GM12878 (cell line): ENCODE measurements around the gene CLPTM1. TPM values are rescaled to one million over a fixed set of nuclear protein-coding genes. Genes with fewer than 3 reads are reported as not detected.

ENCODE experiments used
- CEBPB ChIP-seq, 2 experiments: fragments of 150-350 bp in 1 of 2; IDR thresholded peaks; 2 replicates each; pipeline ENCODE4 v1.6.1; 2012 to 2014; ENCODE audit warnings: low read depth in 2 of 2, low read length in 2 of 2, borderline replicate concordance in 1 of 2, inconsistent platforms in 1 of 2
- CREM ChIP-seq: IDR thresholded peaks from 2 replicates; pipeline ENCODE4 v1.6.1; 2014; ENCODE audit warnings: antibody characterized with exemption, low read depth
- ETV6 ChIP-seq, 2 experiments: fragments of 450-650 bp in 1 of 2; IDR thresholded peaks in 1 of 2; conservative IDR thresholded peaks in 1 of 2; 2 replicates each; pipeline ENCODE4 v1.6.1; 2014; ENCODE audit warnings: antibody characterized with exemption in 1 of 2, borderline replicate concordance in 1 of 2, low read depth in 1 of 2, mild to moderate bottlenecking in 1 of 2, moderate library complexity in 1 of 2
- EZH2 ChIP-seq: IDR thresholded peaks from 2 replicates; pipeline ENCODE4 v1.6.1; 2012; ENCODE audit warnings: low read depth, mild to moderate bottlenecking, control low read depth, inconsistent platforms, low read length, borderline replicate concordance; ENCODE audit not compliant: control insufficient read depth
- IKZF2 ChIP-seq, 2 experiments: fragments of 450-650 bp; IDR thresholded peaks; 2 replicates each; pipeline ENCODE4 v1.6.1; 2017; ENCODE audit warnings: mild to moderate bottlenecking in 2 of 2, moderate library complexity in 2 of 2
- KAT2A ChIP-seq: conservative IDR thresholded peaks from 2 replicates; pipeline ENCODE4 v1.6.1; 2011; ENCODE audit warnings: low read depth, low read length; ENCODE audit not compliant: control insufficient read depth
- KDM1A ChIP-seq: fragments of 200-600 bp; sonication (generic); IDR thresholded peaks from 2 replicates; pipeline ENCODE4 v1.6.1; 2016; ENCODE audit warnings: borderline replicate concordance
- NR2C1 ChIP-seq: fragments of 450-650 bp; IDR thresholded peaks from 2 replicates; pipeline ENCODE4 v1.6.1; 2017; ENCODE audit warnings: antibody characterized with exemption, mild to moderate bottlenecking, moderate library complexity
- POU2F2 ChIP-seq: IDR thresholded peaks from 3 replicates; pipeline ENCODE4 v1.6.1; 2011; ENCODE audit warnings: low read depth, mild to moderate bottlenecking, low read length, borderline replicate concordance
- SIX5 ChIP-seq: IDR thresholded peaks from 2 replicates; pipeline ENCODE4 v1.6.1; 2011; ENCODE audit warnings: mild to moderate bottlenecking, low read depth, low read length, moderate library complexity; ENCODE audit not compliant: severe bottlenecking
- SMAD1 ChIP-seq: fragments of 450-650 bp; IDR thresholded peaks from 2 replicates; pipeline ENCODE4 v1.6.1; 2018; ENCODE audit warnings: mild to moderate bottlenecking, low read depth; ENCODE audit not compliant: partially characterized antibody
- SP1 ChIP-seq: IDR thresholded peaks from one replicate; pipeline ENCODE4 v1.6.1; 2011; ENCODE audit warnings: low read depth, low read length
- SPI1 ChIP-seq: IDR thresholded peaks from 2 replicates; pipeline ENCODE4 v1.6.1; 2011; ENCODE audit warnings: low read depth, mild to moderate bottlenecking, low read length, moderate library complexity, borderline replicate concordance; ENCODE audit not compliant: insufficient read depth
- STAT1 ChIP-seq: fragments of 450-650 bp; conservative IDR thresholded peaks from 2 replicates; pipeline ENCODE4 v1.6.1; 2014; ENCODE audit warnings: antibody characterized with exemption, mild to moderate bottlenecking
- TCF7 ChIP-seq: IDR thresholded peaks from 2 replicates; pipeline ENCODE4 v1.6.1; 2014; ENCODE audit warnings: antibody characterized with exemption, borderline replicate concordance
- ZSCAN29 ChIP-seq: fragments of 450-650 bp; IDR thresholded peaks from 2 replicates; pipeline ENCODE4 v1.6.1; 2017; ENCODE audit warnings: mild to moderate bottlenecking, moderate library complexity
- polyA plus RNA-seq, 11 experiments: library from polyadenylated mRNA; depleted of rRNA in 4 of 11; unstranded in 6 of 11; stranded (reverse) in 5 of 11; fragments of >200 nt; fragmentation: Nextera tagmentation in 4 of 11; fragmentation: Illumina TruSeq in 1 of 11; extraction: Ambion mirVana in 4 of 11; extraction: Trizol in 1 of 11; gene quantifications; 1 replicate in 1 of 11; 2 replicates in 10 of 11; pipeline versions ENCODE4 v1.2.1 to v1.2.3, GENCODE V29; 2011 to 2016; ENCODE audit warnings: inconsistent platforms in 2 of 11, missing spikeins in 2 of 11, low read depth in 1 of 11
- total RNA-seq, 4 experiments: library from RNA; depleted of rRNA in 3 of 4; stranded (reverse); fragments of >200 nt in 3 of 4; fragmentation: Illumina TruSeq in 1 of 4; extraction: Trizol in 1 of 4; gene quantifications; 2 replicates each; pipeline versions ENCODE4 v1.2.1 to v1.2.3, GENCODE V29; 2013 to 2021
- TF ChIP-seq, protein P1 (sequence below): IDR thresholded peaks from 2 replicates; pipeline ENCODE4 v1.6.1; 2012; ENCODE audit warnings: low read depth, low read length, improper control_type of control experiment
- TF ChIP-seq, protein P2 (sequence below): fragments of 450-650 bp; IDR thresholded peaks from 2 replicates; pipeline ENCODE4 v1.6.1; 2017; ENCODE audit warnings: antibody characterized with exemption, mild to moderate bottlenecking, moderate library complexity
- TF ChIP-seq, protein P3 (sequence below): fragments of 450-650 bp; conservative IDR thresholded peaks from 2 replicates; pipeline ENCODE4 v1.6.1; 2017; ENCODE audit warnings: mild to moderate bottlenecking, moderate library complexity
- TF ChIP-seq, protein P4 (sequence below): IDR thresholded peaks from 2 replicates; pipeline ENCODE4 v1.6.1; 2012; ENCODE audit warnings: low read depth, low read length, improper control_type of control experiment
- TF ChIP-seq, protein P5 (sequence below): fragments of 450-650 bp; IDR thresholded peaks from 2 replicates; pipeline ENCODE4 v1.6.1; 2017; ENCODE audit warnings: borderline replicate concordance

CLPTM1 gene
- total and polyA plus RNA-seq, 10 of the 15 experiments (the other 5 are each of a cell fraction or from before 2014, with no cell fraction given): 0.42 to 72.6 (median 35.2) TPM

DNA sequence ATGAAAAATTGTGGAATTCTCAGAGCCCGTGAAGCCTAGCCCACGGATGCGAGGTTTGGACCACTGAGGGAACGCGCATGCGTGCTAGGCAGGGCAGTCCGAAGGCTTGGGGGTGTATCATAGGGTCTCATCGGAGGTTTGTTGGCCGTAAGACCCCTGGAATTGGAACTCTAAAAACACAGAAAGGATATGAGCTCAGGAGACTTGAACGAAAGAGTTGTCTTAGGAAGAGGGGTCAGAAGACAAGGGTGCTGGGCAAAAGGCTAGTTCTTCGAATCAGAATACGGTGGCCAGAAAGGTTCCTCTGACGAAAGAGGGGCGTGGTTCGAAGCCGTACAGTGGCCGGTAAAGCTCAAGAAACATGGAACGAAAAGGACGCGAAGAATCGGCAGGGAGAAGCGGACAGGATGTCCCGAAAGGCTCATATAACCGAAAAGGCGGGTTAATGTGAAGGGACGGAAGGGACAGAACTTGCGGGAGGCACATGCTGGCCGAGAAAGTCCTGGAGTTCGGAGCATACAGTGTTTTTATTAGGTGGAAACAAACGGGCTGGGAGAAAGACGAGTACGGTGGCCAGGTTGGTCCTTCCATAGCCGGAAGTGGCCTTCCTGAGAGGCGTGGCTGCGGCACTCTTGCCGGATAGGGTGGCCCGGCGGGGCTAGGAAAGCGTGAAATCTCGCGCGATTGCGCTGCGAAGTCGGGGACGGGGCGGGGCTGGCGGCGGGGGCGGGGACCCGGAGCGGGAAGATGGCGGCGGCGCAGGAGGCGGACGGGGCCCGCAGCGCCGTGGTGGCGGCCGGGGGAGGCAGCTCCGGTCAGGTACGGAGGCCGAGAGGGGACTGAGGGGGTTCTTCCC is at the start of gene CLPTM1 (continued):
- TF ChIP-seq SPI1 (peak; percentile 18; the same call in 1 of the 2 replicates), NR2C1 (peak; percentile 38), ETV6 (conservative IDR thresholded peaks at IDR 0.05 in 1 of 2, IDR thresholded peaks at IDR 0.05 in 1 of 2; ENCODE audit: borderline replicate concordance in 1 of 2, low read depth in 1 of 2) (no peak), CEBPB (IDR thresholded peaks at IDR 0.05; ENCODE audit: borderline replicate concordance in 1 of 2, low read depth in 2 of 2, low read length in 2 of 2) (no peak), EZH2 (no peak), ZSCAN29 (peak; percentile 87), SIX5 (peak; percentile 15), CREM (peak; percentile 94), POU2F2 (0 out of 3 replicates have a peak, but pooled peaks have one; percentile 8), STAT1 (0 out of 2 replicates have a peak, but pooled peaks have one; percentile 96), SMAD1 (peak; percentile 48), KAT2A (no peak), SP1 (peak; percentile 70), TCF7 (no peak), IKZF2 (IDR thresholded peaks at IDR 0.05) (peak in 1 of 2 experiments; percentile 48; a peak in 2 of 4 replicates), KDM1A (no peak)
- TF ChIP-seq, protein P1, sequence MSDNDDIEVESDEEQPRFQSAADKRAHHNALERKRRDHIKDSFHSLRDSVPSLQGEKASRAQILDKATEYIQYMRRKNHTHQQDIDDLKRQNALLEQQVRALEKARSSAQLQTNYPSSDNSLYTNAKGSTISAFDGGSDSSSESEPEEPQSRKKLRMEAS: peak; percentile 32; the same call in 1 of the 2 replicates
- TF ChIP-seq, protein P2, sequence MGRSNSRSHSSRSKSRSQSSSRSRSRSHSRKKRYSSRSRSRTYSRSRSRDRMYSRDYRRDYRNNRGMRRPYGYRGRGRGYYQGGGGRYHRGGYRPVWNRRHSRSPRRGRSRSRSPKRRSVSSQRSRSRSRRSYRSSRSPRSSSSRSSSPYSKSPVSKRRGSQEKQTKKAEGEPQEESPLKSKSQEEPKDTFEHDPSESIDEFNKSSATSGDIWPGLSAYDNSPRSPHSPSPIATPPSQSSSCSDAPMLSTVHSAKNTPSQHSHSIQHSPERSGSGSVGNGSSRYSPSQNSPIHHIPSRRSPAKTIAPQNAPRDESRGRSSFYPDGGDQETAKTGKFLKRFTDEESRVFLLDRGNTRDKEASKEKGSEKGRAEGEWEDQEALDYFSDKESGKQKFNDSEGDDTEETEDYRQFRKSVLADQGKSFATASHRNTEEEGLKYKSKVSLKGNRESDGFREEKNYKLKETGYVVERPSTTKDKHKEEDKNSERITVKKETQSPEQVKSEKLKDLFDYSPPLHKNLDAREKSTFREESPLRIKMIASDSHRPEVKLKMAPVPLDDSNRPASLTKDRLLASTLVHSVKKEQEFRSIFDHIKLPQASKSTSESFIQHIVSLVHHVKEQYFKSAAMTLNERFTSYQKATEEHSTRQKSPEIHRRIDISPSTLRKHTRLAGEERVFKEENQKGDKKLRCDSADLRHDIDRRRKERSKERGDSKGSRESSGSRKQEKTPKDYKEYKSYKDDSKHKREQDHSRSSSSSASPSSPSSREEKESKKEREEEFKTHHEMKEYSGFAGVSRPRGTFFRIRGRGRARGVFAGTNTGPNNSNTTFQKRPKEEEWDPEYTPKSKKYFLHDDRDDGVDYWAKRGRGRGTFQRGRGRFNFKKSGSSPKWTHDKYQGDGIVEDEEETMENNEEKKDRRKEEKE: no peak
- TF ChIP-seq, protein P3, sequence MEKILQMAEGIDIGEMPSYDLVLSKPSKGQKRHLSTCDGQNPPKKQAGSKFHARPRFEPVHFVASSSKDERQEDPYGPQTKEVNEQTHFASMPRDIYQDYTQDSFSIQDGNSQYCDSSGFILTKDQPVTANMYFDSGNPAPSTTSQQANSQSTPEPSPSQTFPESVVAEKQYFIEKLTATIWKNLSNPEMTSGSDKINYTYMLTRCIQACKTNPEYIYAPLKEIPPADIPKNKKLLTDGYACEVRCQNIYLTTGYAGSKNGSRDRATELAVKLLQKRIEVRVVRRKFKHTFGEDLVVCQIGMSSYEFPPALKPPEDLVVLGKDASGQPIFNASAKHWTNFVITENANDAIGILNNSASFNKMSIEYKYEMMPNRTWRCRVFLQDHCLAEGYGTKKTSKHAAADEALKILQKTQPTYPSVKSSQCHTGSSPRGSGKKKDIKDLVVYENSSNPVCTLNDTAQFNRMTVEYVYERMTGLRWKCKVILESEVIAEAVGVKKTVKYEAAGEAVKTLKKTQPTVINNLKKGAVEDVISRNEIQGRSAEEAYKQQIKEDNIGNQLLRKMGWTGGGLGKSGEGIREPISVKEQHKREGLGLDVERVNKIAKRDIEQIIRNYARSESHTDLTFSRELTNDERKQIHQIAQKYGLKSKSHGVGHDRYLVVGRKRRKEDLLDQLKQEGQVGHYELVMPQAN: peak; percentile 61
- TF ChIP-seq, protein P4, sequence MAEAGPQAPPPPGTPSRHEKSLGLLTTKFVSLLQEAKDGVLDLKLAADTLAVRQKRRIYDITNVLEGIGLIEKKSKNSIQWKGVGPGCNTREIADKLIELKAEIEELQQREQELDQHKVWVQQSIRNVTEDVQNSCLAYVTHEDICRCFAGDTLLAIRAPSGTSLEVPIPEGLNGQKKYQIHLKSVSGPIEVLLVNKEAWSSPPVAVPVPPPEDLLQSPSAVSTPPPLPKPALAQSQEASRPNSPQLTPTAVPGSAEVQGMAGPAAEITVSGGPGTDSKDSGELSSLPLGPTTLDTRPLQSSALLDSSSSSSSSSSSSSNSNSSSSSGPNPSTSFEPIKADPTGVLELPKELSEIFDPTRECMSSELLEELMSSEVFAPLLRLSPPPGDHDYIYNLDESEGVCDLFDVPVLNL: no peak
- TF ChIP-seq, protein P5, sequence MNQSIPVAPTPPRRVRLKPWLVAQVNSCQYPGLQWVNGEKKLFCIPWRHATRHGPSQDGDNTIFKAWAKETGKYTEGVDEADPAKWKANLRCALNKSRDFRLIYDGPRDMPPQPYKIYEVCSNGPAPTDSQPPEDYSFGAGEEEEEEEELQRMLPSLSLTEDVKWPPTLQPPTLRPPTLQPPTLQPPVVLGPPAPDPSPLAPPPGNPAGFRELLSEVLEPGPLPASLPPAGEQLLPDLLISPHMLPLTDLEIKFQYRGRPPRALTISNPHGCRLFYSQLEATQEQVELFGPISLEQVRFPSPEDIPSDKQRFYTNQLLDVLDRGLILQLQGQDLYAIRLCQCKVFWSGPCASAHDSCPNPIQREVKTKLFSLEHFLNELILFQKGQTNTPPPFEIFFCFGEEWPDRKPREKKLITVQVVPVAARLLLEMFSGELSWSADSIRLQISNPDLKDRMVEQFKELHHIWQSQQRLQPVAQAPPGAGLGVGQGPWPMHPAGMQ: peak; percentile 52; the same call in 1 of the 2 replicates
